Activated naive CD4-positive, alpha-beta T cell treated with anti-CD3 and anti-CD28 coated beads for 36 hours (primary cell): ENCODE results near the gene SLX9. TPM values are rescaled to one million over a fixed set of nuclear protein-coding genes. Genes with fewer than 3 reads are reported as not detected.
"Not testable (repeated sequence)": the region's sequence is repeated elsewhere in the genome, so short reads cannot be mapped to it uniquely, and the experiment has no call there.

ENCODE experiments used
- CTCF ChIA-PET: fragments of 350-600 bp; sonication (Branson Sonifier 250); formaldehyde crosslinking; loops from one replicate; lab custom pipeline; 2021; ENCODE audit warnings: antibody characterized with exemption; lab: Charles Lee
- DNase-seq: peaks from one replicate; pipeline ENCODE4 v3.0.0-alpha.2; 2020
- H3K27ac Mint-ChIP-seq: one replicate; pipeline ENCODE4 v1.8.0; 2021; ENCODE audit warnings: mild to moderate bottlenecking, mixed read lengths
- H3K27me3 Mint-ChIP-seq: one replicate; pipeline ENCODE4 v1.8.0; 2021; ENCODE audit warnings: low read depth, mixed read lengths
- H3K36me3 Mint-ChIP-seq: one replicate; pipeline ENCODE4 v1.8.0; 2021; ENCODE audit warnings: low read depth, mixed read lengths
- H3K4me1 Mint-ChIP-seq: one replicate; pipeline ENCODE4 v1.8.0; 2021; ENCODE audit warnings: low read depth, mixed read lengths
- H3K4me3 Mint-ChIP-seq: one replicate; pipeline ENCODE4 v1.8.0; 2021; ENCODE audit warnings: mild to moderate bottlenecking, moderate library complexity, mixed read lengths
- H3K9me3 Mint-ChIP-seq: one replicate; pipeline ENCODE4 v1.8.0; 2021; ENCODE audit warnings: mixed read lengths
- intact Hi-C: fragments of 100-400 bp; cut with micrococcal nuclease; formaldehyde crosslinking; loops from one replicate; pipeline ENCODE4 v1.15.1; 2023
- total RNA-seq, 2 experiments: library from RNA; stranded (reverse); gene quantifications; one replicate each; pipeline ENCODE4 v1.2.3, GENCODE V29; 2021

The SLX9 gene
- total RNA-seq, 2 experiments from 2014 or later, result 61.8 to 63.4 TPM

DNA sequence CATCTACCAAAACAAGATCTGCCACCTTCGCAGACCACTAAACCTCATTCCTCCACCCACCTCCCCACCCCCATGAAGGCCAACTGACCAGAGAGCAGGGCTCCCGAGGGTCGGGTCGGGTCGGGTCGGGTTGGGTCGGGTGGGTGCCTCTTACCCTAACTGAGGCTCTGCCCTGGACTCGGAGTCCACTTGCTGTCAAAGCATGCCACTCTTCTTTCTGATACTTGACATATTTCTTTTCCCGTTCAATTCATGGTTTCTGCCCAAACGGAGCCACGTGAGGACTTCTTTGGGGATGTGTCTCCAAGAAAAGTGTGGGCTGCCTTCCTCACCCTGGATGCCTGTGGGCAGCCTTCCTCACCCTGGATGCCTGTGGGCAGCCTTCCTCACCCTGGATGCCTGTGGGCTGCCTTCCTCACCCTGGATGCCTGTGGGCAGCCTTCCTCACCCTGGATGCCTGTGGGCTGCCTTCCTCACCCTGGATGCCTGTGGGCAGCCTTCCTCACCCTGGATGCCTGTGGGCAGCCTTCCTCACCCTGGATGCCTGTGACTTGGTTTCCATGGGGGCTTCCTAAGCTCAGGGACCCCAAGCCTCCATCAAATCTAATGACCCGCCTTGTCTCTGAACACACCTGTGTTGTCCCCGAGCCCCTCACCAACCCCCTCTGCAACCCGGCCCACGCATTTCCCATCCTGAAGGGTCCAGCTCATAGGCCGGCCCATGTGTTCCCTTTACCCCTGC, 11.2 kb upstream of the SLX9 start:
- intact Hi-C loops, result loop anchor here (5.0 to 10.0 kb wide), 2 partner anchors 149 to 574 kb away; partner anchors contain the start of gene TRPM2
- peaks cover 69% of the 10 kb centered on the region for H3K4me1 Mint-ChIP-seq
- peak overlapping the region; percentile 99 for H3K27ac Mint-ChIP-seq
- not testable (repeated sequence) for H3K9me3 Mint-ChIP-seq, DNase-seq, H3K36me3 Mint-ChIP-seq, H3K27me3 Mint-ChIP-seq
- CTCF ChIA-PET, result interaction anchor here (0.8 to 2.1 kb wide), 5 partner anchors 8 to 128 kb away, joined by 3 to 11 read pairs (median 5); partner anchors contain the start of gene ITGB2
- H3K4me3 Mint-ChIP-seq, result peak overlapping the region; percentile 80

DNA sequence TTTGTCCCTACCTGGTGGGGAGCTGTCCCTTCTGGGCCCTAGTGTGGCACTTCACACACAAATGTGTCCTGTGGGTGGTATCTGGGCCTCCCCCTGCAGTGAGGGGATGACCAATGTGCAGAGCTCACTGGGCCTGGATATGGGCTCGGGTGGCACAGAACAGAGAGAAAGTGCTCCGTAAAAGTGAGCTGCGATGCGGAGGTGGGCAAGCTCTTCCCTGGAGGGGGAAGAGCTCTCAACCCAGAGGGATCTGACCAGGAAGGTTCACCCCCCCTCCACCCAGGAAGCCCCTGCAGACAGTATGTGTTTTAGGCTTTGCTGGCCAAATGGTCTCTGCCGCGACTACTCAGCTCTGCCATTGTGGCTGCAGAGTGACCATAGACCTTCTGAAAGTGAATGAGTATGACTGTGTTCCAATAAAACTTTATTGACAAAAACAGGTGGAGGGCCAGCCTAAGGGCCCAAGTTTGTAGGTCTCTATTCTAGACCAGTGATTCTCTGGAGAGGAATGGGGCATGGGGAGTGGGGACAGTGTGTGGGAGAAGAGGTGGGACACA, 10.5 kb upstream of the SLX9 start:
- H3K4me1 Mint-ChIP-seq, result peaks cover 62% of the 10 kb centered on the region
- DNase-seq, result no peak
- peak overlapping the region; percentile 32 for H3K4me3 Mint-ChIP-seq
- CTCF ChIA-PET, result interaction anchor here (0.8 to 1.4 kb wide), 4 partner anchors 9 to 129 kb away, joined by 3 to 7 read pairs (median 4); partner anchors contain the start of gene ITGB2
- intact Hi-C loops, result loop anchor here (5.0 to 10.0 kb wide), 2 partner anchors 148 to 575 kb away; partner anchors contain the start of gene TRPM2
- H3K27me3 Mint-ChIP-seq, result no peaks in the 10 kb centered on the region
- no peaks in the 10 kb centered on the region for H3K36me3 Mint-ChIP-seq
- peak overlapping the region; percentile 68 for H3K27ac Mint-ChIP-seq
- H3K9me3 Mint-ChIP-seq, result no peaks in the 10 kb centered on the region

- CTCF ChIA-PET, result interaction anchor here (1.0 to 1.4 kb wide), 3 partner anchors 9 to 36 kb away, joined by 3 to 7 read pairs (median 5); partner anchors contain the start of gene ITGB2
- Mint-ChIP-seq H3K36me3 (no peaks in the 10 kb centered on the region), H3K4me1 (peaks cover 56% of the 10 kb centered on the region), H3K4me3 (peak overlapping the region; percentile 80), H3K9me3 (no peaks in the 10 kb centered on the region), H3K27me3 (no peaks in the 10 kb centered on the region), H3K27ac (peak overlapping the region; percentile 87)
- intact Hi-C loops, result loop anchor here (5.0 to 10.0 kb wide), 3 partner anchors 147 to 575 kb away; partner anchors contain the start of gene TRPM2
- DNase-seq, result no peak
These were observed 9.9 kb upstream of the SLX9 start for GRCh38 chr21:44929799-44930542.

GRCh38 chr21:44930543-44930981, 9.3 kb upstream of the SLX9 start:
- no peaks in the 10 kb centered on the region for H3K9me3 Mint-ChIP-seq
- H3K4me1 Mint-ChIP-seq, result peaks cover 51% of the 10 kb centered on the region
- CTCF ChIA-PET, result interaction anchor here (0.5 to 2.8 kb wide), 6 partner anchors 10 to 584 kb away, joined by 3 to 15 read pairs (median 4); partner anchors contain the start of genes ITGB2 and UBE2G2
- peak; percentile 77 for DNase-seq
- H3K27ac Mint-ChIP-seq, result peak overlapping the region; percentile 87
- peak overlapping the region; percentile 80 for H3K4me3 Mint-ChIP-seq
- intact Hi-C loops, result loop anchor here (5.0 kb wide), 1 partner anchor 418 kb away; no protein-coding TSS in a partner anchor
- no peaks in the 10 kb centered on the region for H3K36me3 Mint-ChIP-seq
- no peaks in the 10 kb centered on the region for H3K27me3 Mint-ChIP-seq

GRCh38 chr21:44931137-44931500, 8.7 kb upstream of the SLX9 start:
- no peaks in the 10 kb centered on the region for H3K36me3 Mint-ChIP-seq
- CTCF ChIA-PET, result interaction anchor here (0.5 to 2.8 kb wide), 7 partner anchors 9 to 584 kb away, joined by 3 to 15 read pairs (median 4); partner anchors contain the start of genes ITGB2, SLX9 and UBE2G2
- no peaks in the 10 kb centered on the region for H3K9me3 Mint-ChIP-seq
- H3K4me1 Mint-ChIP-seq, result peaks cover 48% of the 10 kb centered on the region
- H3K27me3 Mint-ChIP-seq, result no peaks in the 10 kb centered on the region
- peak; percentile 59 for DNase-seq
- H3K27ac Mint-ChIP-seq, result peak overlapping the region; percentile 87
- H3K4me3 Mint-ChIP-seq, result peak overlapping the region; percentile 80
- intact Hi-C loops, result loop anchor here (5.0 kb wide), 1 partner anchor 419 kb away; no protein-coding TSS in a partner anchor

- CTCF ChIA-PET, result interaction anchor here (0.7 to 4.3 kb wide), 17 partner anchors 8 to 138 kb away, joined by 3 to 43 read pairs (median 5); partner anchors contain the start of genes ITGB2, PTTG1IP, SLX9 and UBE2G2
- H3K9me3 Mint-ChIP-seq, result no peaks in the 10 kb centered on the region
- peaks cover 42% of the 10 kb centered on the region for H3K4me1 Mint-ChIP-seq
- intact Hi-C loops, result loop anchor here (1.0 to 5.0 kb wide), 2 partner anchors 39 to 419 kb away; no protein-coding TSS in a partner anchor
- H3K36me3 Mint-ChIP-seq, result no peaks in the 10 kb centered on the region
- peak overlapping the region; percentile 80 for H3K4me3 Mint-ChIP-seq
- peak overlapping the region; percentile 87 for H3K27ac Mint-ChIP-seq
- DNase-seq, result no peak
- H3K27me3 Mint-ChIP-seq, result no peaks in the 10 kb centered on the region
These were observed 8.1 kb upstream of the SLX9 start for GRCh38 chr21:44931501-44932407.

DNA sequence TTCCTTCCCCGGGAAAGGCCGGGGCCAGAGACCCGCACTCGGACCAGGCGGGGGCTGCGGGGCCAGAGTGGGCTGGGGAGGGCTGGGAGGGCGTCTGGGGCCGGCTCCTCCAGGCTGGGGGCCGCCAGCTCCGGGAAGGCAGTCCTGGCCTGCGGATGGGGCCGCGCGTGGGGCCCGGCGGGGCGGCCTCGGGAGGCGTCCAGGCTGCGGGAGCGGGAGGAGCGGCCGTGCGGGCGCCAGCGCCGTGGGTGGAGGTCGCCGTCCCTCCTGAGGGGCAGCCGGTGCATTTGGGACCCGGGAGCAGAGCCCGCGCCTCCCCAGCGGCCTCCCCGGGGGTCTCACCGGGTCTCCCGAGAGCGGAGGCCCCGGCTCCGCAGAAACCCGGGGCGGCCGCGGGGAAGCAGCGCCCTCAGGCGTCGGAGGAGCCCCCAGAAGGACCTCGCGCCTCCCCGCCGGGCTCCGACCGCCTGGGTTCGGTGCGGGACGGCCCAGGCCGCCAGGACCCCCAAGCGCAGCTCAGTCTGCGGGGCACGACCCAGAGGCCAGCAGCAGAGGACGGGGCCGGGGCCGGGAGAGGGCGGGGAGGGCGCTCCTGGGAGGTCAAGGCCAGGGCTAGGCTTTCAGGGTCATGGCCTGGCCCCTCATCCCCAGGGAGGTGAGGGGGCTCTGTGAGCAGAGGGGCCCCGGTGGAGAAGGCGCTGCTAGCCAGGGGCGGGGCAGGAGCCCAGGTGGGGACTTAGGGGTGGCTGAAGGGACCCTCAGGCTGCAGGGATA, 7.2 kb upstream of the SLX9 start:
- Mint-ChIP-seq H3K27me3 (no peaks in the 10 kb centered on the region), H3K4me1 (peaks cover 35% of the 10 kb centered on the region), H3K9me3 (no peaks in the 10 kb centered on the region), H3K4me3 (peak overlapping the region; percentile 76), H3K36me3 (no peaks in the 10 kb centered on the region), H3K27ac (no peak overlapping the region)
- intact Hi-C loops, result loop anchor here (1.0 to 5.0 kb wide), 2 partner anchors 40 to 420 kb away; no protein-coding TSS in a partner anchor
- CTCF ChIA-PET, result interaction anchor here (0.7 to 4.3 kb wide), 15 partner anchors 8 to 139 kb away, joined by 3 to 43 read pairs (median 5); partner anchors contain the start of genes ITGB2, PTTG1IP, SLX9 and UBE2G2
- DNase-seq, result peak; percentile 77

- Mint-ChIP-seq H3K27ac (no peak overlapping the region), H3K9me3 (no peaks in the 10 kb centered on the region), H3K4me3 (peak overlapping the region; percentile 9), H3K36me3 (no peaks in the 10 kb centered on the region), H3K27me3 (no peaks in the 10 kb centered on the region), H3K4me1 (peaks cover 29% of the 10 kb centered on the region)
- CTCF ChIA-PET, result interaction anchor here (1.4 to 4.3 kb wide), 8 partner anchors 10 to 134 kb away, joined by 5 to 43 read pairs (median 12); partner anchors contain the start of gene ITGB2
- intact Hi-C loops, result loop anchor here (5.0 kb wide), 1 partner anchor 421 kb away; no protein-coding TSS in a partner anchor
- DNase-seq, result no peak
These were observed 6.5 kb upstream of the SLX9 start for GRCh38 chr21:44933199-44933917.

- Mint-ChIP-seq H3K27me3 (no peaks in the 10 kb centered on the region), H3K4me1 (peaks cover 30% of the 10 kb centered on the region), H3K4me3 (no peak overlapping the region), H3K9me3 (no peaks in the 10 kb centered on the region), H3K27ac (no peak overlapping the region), H3K36me3 (peaks cover under 1% of the 10 kb centered on the region)
- DNase-seq, result no peak
- CTCF ChIA-PET, result interaction anchor here (0.9 to 4.3 kb wide), 6 partner anchors 10 to 141 kb away, joined by 3 to 43 read pairs (median 6); no protein-coding TSS in a partner anchor
- intact Hi-C loops, result loop anchor here (5.0 kb wide), 1 partner anchor 422 kb away; no protein-coding TSS in a partner anchor
These were observed 5.9 kb upstream of the SLX9 start for GRCh38 chr21:44933918-44934260.
